ENCODE data around the gene METAP1. TPM values are rescaled to one million over a fixed set of nuclear protein-coding genes. Genes with fewer than 3 reads are reported as not detected.

METAP1 gene
- total and polyA plus RNA-seq, 7 donors: 17.1 to 36.9 (median 26.4) TPM

- no peak for ATAC-seq
- Histone ChIP-seq H3K36me3 (ENCODE audit: insufficient read depth in 1 of 2, low read depth in 1 of 2) (peaks cover 9 to 67% of the 10 kb centered on the region in 2 donors), H3K27me3 (ENCODE audit: insufficient read depth in 3 of 3, low read length in 2 of 3) (no peaks in the 10 kb centered on the region), H3K9me3 (no peaks in the 10 kb centered on the region), H3K4me3 (no peak overlapping the region), H3K4me1 (no peaks in the 10 kb centered on the region), H3K27ac (no peak overlapping the region)
- TF ChIP-seq, protein P1, sequence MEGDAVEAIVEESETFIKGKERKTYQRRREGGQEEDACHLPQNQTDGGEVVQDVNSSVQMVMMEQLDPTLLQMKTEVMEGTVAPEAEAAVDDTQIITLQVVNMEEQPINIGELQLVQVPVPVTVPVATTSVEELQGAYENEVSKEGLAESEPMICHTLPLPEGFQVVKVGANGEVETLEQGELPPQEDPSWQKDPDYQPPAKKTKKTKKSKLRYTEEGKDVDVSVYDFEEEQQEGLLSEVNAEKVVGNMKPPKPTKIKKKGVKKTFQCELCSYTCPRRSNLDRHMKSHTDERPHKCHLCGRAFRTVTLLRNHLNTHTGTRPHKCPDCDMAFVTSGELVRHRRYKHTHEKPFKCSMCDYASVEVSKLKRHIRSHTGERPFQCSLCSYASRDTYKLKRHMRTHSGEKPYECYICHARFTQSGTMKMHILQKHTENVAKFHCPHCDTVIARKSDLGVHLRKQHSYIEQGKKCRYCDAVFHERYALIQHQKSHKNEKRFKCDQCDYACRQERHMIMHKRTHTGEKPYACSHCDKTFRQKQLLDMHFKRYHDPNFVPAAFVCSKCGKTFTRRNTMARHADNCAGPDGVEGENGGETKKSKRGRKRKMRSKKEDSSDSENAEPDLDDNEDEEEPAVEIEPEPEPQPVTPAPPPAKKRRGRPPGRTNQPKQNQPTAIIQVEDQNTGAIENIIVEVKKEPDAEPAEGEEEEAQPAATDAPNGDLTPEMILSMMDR (IDR thresholded peaks at IDR 0.05): no peak
- no peak for DNase-seq
- intact Hi-C loops (cut with DNase I): loop anchor here in 1 of 2 donors (5.0 to 10.0 kb wide), 2 partner anchors 41 to 118 kb away; no protein-coding TSS in a partner anchor
These were observed 57.4 kb downstream of the METAP1 start for GRCh38 chr4:99052902-99053301.

DNA sequence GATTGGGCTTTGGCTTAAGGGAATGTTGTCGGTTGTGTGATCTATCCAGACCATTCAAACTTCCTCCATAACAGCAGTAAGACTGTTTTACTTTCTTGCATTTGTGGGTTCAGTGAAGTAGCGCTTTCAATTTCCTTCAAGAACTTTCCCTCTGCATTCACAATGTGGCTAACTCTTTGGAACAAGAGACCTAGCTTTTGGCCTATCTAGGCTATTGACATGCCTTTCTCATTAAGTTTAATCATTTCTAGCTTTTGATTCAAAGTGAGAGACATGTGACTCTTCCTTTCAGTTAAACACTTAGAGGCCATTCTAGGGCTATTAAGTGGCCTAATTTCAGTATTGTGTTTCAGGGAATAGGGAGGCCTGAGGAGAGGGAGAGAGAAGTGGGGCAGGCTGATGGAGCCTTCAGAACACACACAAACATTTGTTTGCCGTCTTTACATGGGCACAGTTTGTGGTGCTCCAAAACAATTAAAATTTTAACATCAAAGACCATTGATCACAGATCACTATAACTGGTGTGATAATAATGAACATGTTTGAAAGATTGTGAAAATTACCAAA lies 59.0 kb downstream of the METAP1 start:
- intact Hi-C loops (cut with DNase I): loop anchor here in 1 of 2 donors (5.0 to 10.0 kb wide), 2 partner anchors 42 to 120 kb away; no protein-coding TSS in a partner anchor
- DNase-seq: no peak
- H3K36me3 ChIP-seq (ENCODE audit: insufficient read depth in 1 of 2, low read depth in 1 of 2): peaks cover 11 to 66% of the 10 kb centered on the region in 2 donors

DNA sequence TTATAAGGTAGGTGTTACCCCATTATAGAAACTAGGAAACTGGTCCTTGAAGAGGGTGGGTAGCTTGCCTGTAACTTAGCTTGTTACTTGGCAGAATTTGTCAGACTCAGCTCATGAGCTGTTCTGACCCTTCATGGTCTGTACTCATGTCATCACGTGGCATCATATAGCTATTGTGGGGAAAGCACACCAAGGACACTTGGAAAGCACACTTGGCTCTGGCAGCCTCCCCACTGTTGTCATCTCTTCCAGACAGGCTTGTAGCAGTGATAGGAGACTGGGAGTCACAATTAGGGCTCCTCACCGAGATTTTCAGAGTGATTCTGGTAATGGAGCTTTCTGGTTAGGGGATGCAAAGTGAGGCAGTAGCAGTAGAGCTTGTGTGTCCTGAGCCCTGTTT lies 62.7 kb downstream of the METAP1 start:
- intact Hi-C loops (cut with DNase I): loop anchor here (2.0 to 10.0 kb wide), 3 partner anchors 63 to 126 kb away; partner anchors contain the start of gene METAP1 (in 2 of the 2)
- Histone ChIP-seq H3K4me3 (no peak overlapping the region), H3K27me3 (ENCODE audit: insufficient read depth in 3 of 3, low read length in 2 of 3) (no peaks in the 10 kb centered on the region), H3K27ac (no peak overlapping the region), H3K36me3 (ENCODE audit: insufficient read depth in 1 of 2, low read depth in 1 of 2) (peaks cover 11 to 33% of the 10 kb centered on the region in 2 donors), H3K9me3 (no peaks in the 10 kb centered on the region), H3K4me1 (peaks cover 24% of the 10 kb centered on the region)
- DNase-seq: no peak
- TF ChIP-seq, protein P1 (IDR thresholded peaks at IDR 0.05): no peak
- ATAC-seq: peak in 1 of 4 donors; percentile 41
- WGBS, 3 donors: 56 to 65% (median 60%) methylated on average over 2 of the region's 2 CpGs

More for the DNA sequence above, 59.0 kb downstream of the METAP1 start:
- Histone ChIP-seq H3K27ac (no peak overlapping the region), H3K4me1 (peaks cover under 1% of the 10 kb centered on the region), H3K4me3 (no peak overlapping the region), H3K27me3 (ENCODE audit: insufficient read depth in 3 of 3, low read length in 2 of 3) (no peaks in the 10 kb centered on the region), H3K9me3 (no peaks in the 10 kb centered on the region)
- TF ChIP-seq, protein P1 (IDR thresholded peaks at IDR 0.05): no peak
- 80 to 86% (median 82%) methylated on average over 3 of the region's 3 CpGs for WGBS, 3 donors
- no peak for ATAC-seq

GRCh38 chr4:99059550-99059949 lies 64.0 kb downstream of the METAP1 start:
- WGBS, 3 donors: 97 to 100% (median 99%) methylated on average over 1 of the region's 1 CpG
- H3K4me3 ChIP-seq: no peak overlapping the region
- peak overlapping the region; percentile 17 for H3K27ac ChIP-seq
- ATAC-seq (no peak), DNase-seq (no peak)
- H3K9me3 ChIP-seq: no peaks in the 10 kb centered on the region
- no peaks in the 10 kb centered on the region for H3K27me3 ChIP-seq (ENCODE audit: insufficient read depth in 3 of 3, low read length in 2 of 3)
- H3K4me1 ChIP-seq: peaks cover 24% of the 10 kb centered on the region
- H3K36me3 ChIP-seq (ENCODE audit: insufficient read depth in 1 of 2, low read depth in 1 of 2): peaks cover 5 to 21% of the 10 kb centered on the region in 2 donors
- intact Hi-C loops (cut with DNase I): loop anchor here (2.0 to 10.0 kb wide), 3 partner anchors 65 to 127 kb away; partner anchors contain the start of gene METAP1 (in 2 of the 2)
- TF ChIP-seq, protein P1 (IDR thresholded peaks at IDR 0.05): no peak
